WI38 (cell line): ENCODE data around the gene TSPAN9.

ENCODE experiments used
- H3K4me3 ChIP-seq: 2 replicates; pipeline ENCODE4 v1.5.1; 2011; ENCODE audit warnings: low read depth, mild to moderate bottlenecking, control low read depth, low read length
- CTCF ChIP-seq: IDR thresholded peaks from 2 replicates; pipeline ENCODE4 v1.5.1; 2012; ENCODE audit warnings: low read depth, mild to moderate bottlenecking, control low read depth, low read length

The TSPAN9 gene

GRCh38 chr12:3160081-3160480 is 82.9 kb downstream of the TSPAN9 start:
- TF ChIP-seq CTCF: no peak
- no peak overlapping the region for H3K4me3 ChIP-seq

GRCh38 chr12:3161861-3162260 is 84.7 kb downstream of the TSPAN9 start:
- no peak for TF ChIP-seq CTCF
- H3K4me3 ChIP-seq: no peak overlapping the region

GRCh38 chr12:3164454-3165077 is 87.4 kb downstream of the TSPAN9 start:
- no peak overlapping the region for H3K4me3 ChIP-seq
- no peak for TF ChIP-seq CTCF

- no peak overlapping the region for H3K4me3 ChIP-seq
- TF ChIP-seq CTCF: no peak
Measured at GRCh38 chr12:3165078-3165980, 88.2 kb downstream of the TSPAN9 start.

GRCh38 chr12:3167636-3168035 is 90.5 kb downstream of the TSPAN9 start:
- no peak for TF ChIP-seq CTCF
- no peak overlapping the region for H3K4me3 ChIP-seq

GRCh38 chr12:3168223-3169221 is 91.3 kb downstream of the TSPAN9 start:
- no peak overlapping the region for H3K4me3 ChIP-seq
- TF ChIP-seq CTCF: no peak
